NOMO-1 treated with dmso at 0.1 percent for 144 hours (cell line): ENCODE data around the gene PCDHGA12.
"Not testable (repeated sequence)": the region's sequence is repeated elsewhere in the genome, so short reads cannot be mapped to it uniquely, and the experiment has no call there.

Experiments used
- DNase-seq: peaks from one replicate; lab custom pipeline; 2025; ENCODE audit not compliant: unreplicated experiment; lab: John Stamatoyannopoulos, UW

The PCDHGA12 gene

GRCh38 chr5:141407790-141408505 is 22.4 kb upstream of the PCDHGA12 start, which contains the start of gene PCDHGB6:
Gene PCDHGB6, plus strand, starts transcription at chr5:141408021. Its CDS starts 182 bp downstream, at chr5:141408203.
- DNase-seq = not testable (repeated sequence)

GRCh38 chr5:141409598-141410306 is 20.6 kb upstream of the PCDHGA12 start:
- no peak for DNase-seq

- no peak for DNase-seq
Observed at GRCh38 chr5:141411575-141411974, 18.7 kb upstream of the PCDHGA12 start.

- peak; percentile 30 for DNase-seq
Observed at GRCh38 chr5:141412854-141413539, 17.3 kb upstream of the PCDHGA12 start, which contains the start of gene PCDHGA10. Gene PCDHGA10, plus strand, starts transcription at chr5:141412987. Its CDS starts 189 bp downstream, at chr5:141413176.

- no peak for DNase-seq
Observed at GRCh38 chr5:141413540-141414069, 16.7 kb upstream of the PCDHGA12 start.

- DNase-seq = not testable (repeated sequence)
Observed at GRCh38 chr5:141414548-141415274, 15.6 kb upstream of the PCDHGA12 start.

GRCh38 chr5:141415275-141415618 is 15.1 kb upstream of the PCDHGA12 start:
- not testable (repeated sequence) for DNase-seq

- peak; percentile 32 for DNase-seq
Observed at GRCh38 chr5:141417494-141418172, 12.7 kb upstream of the PCDHGA12 start, which contains the start of gene PCDHGB7. Gene PCDHGB7, plus strand, starts transcription at chr5:141417677. Its CDS starts 183 bp downstream, at chr5:141417860.

GRCh38 chr5:141419074-141419880 is 11.0 kb upstream of the PCDHGA12 start:
- DNase-seq = no peak

- peak; percentile 20 for DNase-seq
Observed at GRCh38 chr5:141420855-141421488, 9.3 kb upstream of the PCDHGA12 start, which contains the start of gene PCDHGA11. Gene PCDHGA11, plus strand, starts transcription at chr5:141421051. Its CDS starts 177 bp downstream, at chr5:141421228.

- DNase-seq = no peak
Observed at GRCh38 chr5:141421489-141421855, 8.8 kb upstream of the PCDHGA12 start.

- no peak for DNase-seq
Observed at GRCh38 chr5:141422742-141423291, 7.5 kb upstream of the PCDHGA12 start.

- no peak for DNase-seq
Observed at GRCh38 chr5:141427783-141428426, 2.4 kb upstream of the PCDHGA12 start.

GRCh38 chr5:141431286-141431685 is 979 bp downstream of the PCDHGA12 start:
- DNase-seq = no peak

GRCh38 chr5:141432308-141432707 is 2.0 kb downstream of the PCDHGA12 start:
- DNase-seq = not testable (repeated sequence)

GRCh38 chr5:141432726-141433125 is 2.4 kb downstream of the PCDHGA12 start:
- not testable (repeated sequence) for DNase-seq

- DNase-seq = no peak
Observed at GRCh38 chr5:141434006-141434405, 3.7 kb downstream of the PCDHGA12 start.

- DNase-seq = no peak
Observed at GRCh38 chr5:141437221-141437620, 6.9 kb downstream of the PCDHGA12 start.
